A549 (cell line): ENCODE results near the gene ANKRD33B.

Source experiments
- RAD21 ChIP-seq, 2 experiments: fragments of >200 bp in 1 of 2; sonication (Bioruptor Twin) in 1 of 2; formaldehyde crosslinking in 1 of 2; IDR thresholded peaks in 1 of 2; conservative IDR thresholded peaks in 1 of 2; 2 replicates in 1 of 2; 3 replicates in 1 of 2; pipeline ENCODE4 v1.6.1; 2012 to 2018; ENCODE audit warnings: inconsistent platforms in 1 of 2
- TF ChIP-seq, protein P1 (sequence below): fragments of >200 bp; sonication (Bioruptor Twin); formaldehyde crosslinking; IDR thresholded peaks from 3 replicates; pipeline ENCODE4 v1.5.1; 2016
- TF ChIP-seq, protein P2 (sequence below): IDR thresholded peaks from 2 replicates; pipeline ENCODE4 v1.6.1; 2012

DNA sequence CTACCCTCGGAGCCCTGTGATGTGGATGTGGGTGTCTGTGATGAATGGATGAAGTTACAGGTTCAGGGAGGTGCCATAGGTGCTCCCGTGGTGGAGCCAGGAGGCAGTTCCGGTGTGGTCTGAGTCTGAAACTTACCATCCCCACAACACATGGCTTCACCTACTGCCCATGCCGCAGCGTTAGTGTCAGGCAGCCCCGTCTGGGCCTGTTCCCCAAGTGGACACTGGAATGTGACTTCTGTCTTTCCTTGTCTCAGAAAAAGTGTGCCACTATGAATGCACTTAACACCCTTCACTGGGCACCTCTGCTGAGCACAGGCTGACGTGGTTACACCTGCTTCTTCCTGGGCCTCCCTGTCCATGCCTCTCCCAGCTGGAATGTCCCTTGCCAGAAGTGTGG lies 8.6 kb downstream of the ANKRD33B start:
- TF ChIP-seq, protein P1, sequence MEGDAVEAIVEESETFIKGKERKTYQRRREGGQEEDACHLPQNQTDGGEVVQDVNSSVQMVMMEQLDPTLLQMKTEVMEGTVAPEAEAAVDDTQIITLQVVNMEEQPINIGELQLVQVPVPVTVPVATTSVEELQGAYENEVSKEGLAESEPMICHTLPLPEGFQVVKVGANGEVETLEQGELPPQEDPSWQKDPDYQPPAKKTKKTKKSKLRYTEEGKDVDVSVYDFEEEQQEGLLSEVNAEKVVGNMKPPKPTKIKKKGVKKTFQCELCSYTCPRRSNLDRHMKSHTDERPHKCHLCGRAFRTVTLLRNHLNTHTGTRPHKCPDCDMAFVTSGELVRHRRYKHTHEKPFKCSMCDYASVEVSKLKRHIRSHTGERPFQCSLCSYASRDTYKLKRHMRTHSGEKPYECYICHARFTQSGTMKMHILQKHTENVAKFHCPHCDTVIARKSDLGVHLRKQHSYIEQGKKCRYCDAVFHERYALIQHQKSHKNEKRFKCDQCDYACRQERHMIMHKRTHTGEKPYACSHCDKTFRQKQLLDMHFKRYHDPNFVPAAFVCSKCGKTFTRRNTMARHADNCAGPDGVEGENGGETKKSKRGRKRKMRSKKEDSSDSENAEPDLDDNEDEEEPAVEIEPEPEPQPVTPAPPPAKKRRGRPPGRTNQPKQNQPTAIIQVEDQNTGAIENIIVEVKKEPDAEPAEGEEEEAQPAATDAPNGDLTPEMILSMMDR = no peak
- TF ChIP-seq, protein P2, sequence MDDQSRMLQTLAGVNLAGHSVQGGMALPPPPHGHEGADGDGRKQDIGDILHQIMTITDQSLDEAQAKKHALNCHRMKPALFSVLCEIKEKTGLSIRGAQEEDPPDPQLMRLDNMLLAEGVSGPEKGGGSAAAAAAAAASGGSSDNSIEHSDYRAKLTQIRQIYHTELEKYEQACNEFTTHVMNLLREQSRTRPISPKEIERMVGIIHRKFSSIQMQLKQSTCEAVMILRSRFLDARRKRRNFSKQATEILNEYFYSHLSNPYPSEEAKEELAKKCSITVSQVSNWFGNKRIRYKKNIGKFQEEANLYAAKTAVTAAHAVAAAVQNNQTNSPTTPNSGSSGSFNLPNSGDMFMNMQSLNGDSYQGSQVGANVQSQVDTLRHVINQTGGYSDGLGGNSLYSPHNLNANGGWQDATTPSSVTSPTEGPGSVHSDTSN = no peak
- TF ChIP-seq RAD21 (conservative IDR thresholded peaks at IDR 0.05 in 1 of 2, IDR thresholded peaks at IDR 0.05 in 1 of 2) = no peak
